NCI-H2107 treated with DMSO at 0.1 percent for 48 hours (cell line): ENCODE results near the gene TMEM212.
A peak's percentile ranks its signal among the peaks of the same experiment; 100 is the strongest.

Source experiments
- DNase-seq: peaks from one replicate; lab custom pipeline; 2025; ENCODE audit not compliant: unreplicated experiment; lab: John Stamatoyannopoulos, UW

Gene TMEM212

DNA sequence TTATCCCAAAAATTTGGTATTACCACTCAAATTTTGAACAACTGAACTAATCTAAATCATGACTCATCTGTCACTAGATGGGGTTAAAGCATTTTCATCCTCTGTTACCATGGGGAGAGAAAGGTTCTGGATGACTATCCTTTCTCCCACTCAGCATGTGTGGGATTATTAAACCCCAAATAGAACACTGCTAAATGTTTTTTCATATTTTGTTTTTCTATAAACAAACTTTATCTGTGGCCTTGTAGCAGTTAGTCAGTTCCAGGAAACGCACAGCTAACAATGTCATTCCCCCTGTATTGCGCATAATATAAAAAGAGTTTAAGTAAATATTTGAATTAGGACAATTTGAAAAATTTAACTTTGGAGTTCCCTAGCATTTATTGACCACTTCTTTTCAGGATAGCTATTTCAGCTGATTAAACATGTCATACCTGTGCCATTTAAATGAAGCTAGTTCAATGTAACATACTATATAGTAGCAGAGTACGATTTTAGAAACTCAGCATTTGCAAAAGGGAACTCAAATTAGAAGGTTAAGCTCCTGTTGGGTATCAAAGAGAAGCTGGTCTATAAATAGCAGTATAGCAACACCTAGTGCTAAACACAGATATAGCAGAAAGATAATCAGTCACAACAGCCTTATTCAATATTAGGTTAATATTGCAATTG lies 9.2 kb upstream of the TMEM212 start:
- DNase-seq = peak; percentile 51

- DNase-seq = no peak
Measured at GRCh38 chr3:171834461-171834801, 8.7 kb upstream of the TMEM212 start.

GRCh38 chr3:171835116-171835515 lies 8.0 kb upstream of the TMEM212 start:
- no peak for DNase-seq

GRCh38 chr3:171835613-171836012 lies 7.5 kb upstream of the TMEM212 start:
- no peak for DNase-seq

DNA sequence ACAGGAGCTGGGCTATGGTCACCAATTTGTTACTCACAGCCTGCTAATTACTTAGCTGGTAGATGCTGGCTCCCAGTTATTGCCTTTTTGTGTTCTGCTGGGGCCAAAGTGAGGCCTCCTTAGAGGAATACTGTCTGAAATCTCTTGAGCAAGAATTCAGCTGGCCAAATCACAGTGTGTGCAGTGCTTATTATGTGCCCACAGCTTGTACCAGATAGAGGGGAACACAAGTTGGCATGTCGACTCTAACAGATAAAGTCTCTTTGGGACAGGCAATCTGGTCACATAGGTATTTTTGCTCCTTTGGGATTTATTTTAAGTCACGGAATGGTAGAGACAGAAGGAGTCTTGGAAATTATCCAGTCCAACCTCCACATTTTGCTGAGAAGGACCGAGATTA lies 6.3 kb upstream of the TMEM212 start:
- DNase-seq = no peak

DNA sequence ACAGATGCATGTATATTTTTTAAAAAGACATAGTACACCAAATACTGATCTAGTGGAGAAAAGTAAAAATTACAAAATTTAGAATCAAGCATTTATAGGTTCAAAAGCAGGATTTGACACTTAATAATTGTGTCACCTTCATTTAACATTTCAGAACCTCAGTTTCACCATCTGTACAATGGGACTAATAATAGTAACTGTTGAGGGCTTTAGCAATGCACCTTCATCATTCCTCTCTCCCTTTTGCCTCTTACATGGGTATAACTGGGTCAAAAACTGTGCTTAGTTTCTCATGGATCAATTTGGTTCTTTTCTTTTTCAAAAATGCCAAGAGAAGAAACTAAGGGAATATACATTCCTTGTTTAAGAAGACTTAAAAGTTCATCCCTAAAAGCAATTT lies 5.5 kb upstream of the TMEM212 start:
- no peak for DNase-seq

DNA sequence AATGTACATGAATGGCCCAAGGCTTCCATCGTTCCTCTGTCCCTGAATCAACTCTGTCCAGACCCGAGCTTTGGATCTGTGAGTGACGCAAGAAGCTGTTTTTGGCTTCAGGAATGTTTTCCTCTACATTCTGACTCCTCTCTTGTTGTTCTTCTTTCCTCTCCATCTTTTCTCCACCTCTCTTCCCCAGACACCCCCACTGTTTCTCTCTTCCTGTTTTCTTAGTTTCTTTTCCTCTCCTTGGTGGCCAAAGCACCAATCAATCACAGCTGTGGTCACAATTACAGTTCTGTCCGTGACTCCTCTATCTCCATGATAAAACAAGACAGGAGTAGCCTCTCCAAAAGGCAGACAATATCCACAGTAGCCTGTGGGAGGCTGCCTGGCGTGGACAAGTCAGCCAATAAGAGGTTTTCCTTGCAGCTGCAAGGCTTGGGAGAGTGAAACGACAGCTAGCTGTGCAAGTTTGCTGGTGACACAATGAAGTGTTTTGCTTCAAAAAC lies 4.9 kb upstream of the TMEM212 start:
- no peak for DNase-seq

DNA sequence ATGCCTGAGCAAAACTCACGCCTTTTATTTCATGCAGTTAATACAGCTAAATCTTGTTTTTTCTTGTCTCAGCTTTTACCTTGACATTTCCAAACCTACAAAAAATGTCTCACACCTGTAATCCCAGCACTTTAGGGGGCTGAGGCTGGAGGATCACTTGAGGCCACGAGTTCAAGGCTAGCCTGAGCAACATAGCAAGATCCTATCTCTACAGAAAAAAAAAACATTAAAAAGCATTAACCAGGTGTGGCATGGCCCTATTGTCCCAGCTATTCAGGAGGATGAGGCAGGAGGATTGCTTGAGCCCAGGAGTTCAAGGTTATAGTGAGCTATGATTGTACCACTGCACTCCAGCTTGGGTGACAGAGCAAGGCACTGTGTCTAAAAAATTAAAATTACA lies 3.9 kb upstream of the TMEM212 start:
- DNase-seq = no peak

DNA sequence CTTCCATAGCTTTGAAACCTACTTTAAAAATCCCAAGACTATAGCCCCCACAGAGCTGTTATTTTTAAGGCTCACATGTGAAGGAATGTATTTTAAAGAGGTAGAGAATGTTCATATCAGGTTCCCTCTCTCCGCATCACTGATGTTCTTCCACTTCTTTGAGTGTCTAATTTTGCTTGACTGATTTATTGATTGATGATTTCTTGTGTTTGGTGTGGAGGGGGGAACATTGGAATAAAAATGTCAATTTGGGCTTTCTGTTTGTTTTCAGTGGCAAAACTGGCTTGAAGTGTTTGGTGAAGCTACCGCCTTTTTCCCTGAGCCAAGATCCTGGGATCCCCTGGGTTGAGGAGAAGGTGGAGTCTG lies 2.7 kb upstream of the TMEM212 start:
- DNase-seq = no peak

DNA sequence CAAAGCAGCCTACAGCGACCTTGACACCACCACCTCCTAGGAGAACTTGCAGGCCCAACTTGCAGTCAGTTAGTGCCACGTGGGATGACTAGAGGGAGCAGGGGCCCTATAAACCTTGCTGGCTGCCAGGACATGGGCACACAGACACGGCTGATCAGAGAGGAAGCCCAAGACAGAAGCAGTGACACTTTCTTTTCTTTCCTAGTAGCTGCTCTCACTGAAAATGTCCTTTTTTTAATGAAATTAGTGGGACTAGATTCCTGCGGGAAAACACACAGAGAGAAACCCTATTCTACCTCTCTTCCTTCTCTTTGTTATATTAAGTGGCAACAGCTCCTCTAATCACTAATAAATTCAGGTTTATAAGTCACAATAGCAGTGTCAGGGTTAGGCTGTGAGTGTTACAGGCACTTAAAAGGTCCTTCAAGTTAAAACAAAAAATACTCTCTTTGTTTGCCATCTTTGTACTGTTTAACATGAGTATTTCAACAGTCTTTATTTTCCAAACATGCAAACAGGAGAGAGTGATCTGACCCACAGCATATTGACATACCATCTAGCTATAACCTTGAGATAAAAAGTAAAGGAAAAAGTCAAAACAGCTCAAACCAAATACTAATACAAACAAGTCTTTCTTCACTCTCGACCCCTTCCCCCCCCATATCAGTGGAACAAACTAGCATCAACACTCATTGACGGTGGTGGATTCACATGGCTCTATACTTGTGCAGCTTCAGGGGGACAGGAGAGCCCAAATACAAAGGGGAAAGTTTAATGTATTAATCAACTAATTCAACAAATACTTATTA lies 2.1 kb upstream of the TMEM212 start:
- no peak for DNase-seq

DNA sequence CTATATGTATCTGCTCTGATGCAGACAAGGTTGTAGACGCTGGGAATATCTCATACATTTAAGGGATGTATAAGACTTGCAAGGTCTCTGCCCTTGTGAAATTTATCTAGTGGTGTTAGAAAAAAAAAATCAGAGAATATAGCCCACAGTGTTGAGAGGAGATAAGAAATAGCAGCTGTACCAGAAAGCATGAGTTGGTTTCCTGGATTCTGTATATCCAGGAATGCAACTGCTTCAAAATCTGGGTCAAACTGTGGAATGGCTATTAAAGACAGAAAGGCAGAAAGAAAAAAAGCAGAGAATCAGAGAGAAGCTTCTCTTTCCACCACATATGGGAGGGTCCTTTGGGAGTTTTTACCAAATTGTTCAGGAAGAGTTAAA lies 1.5 kb upstream of the TMEM212 start:
- DNase-seq = no peak

DNA sequence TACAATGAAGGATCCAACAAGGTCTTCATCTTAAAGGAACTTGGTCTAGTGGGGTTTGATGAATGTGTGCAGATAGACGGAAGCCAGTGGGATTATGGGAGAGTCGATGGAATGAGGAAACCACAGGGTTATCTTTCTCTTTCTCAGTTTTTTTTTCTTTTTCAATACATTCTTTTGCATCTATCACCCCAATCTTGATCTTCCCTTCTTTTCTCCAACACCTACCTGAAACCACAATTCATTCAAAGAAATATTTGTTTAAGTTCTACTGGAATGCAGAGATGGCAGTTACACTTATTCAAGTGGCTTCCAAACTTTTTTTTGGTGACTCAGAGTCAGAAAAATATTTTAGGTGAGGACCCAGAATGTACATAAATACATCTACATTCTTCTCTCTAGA lies 1.7 kb downstream of the TMEM212 start:
- DNase-seq = no peak

GRCh38 chr3:171845481-171846284 lies 2.5 kb downstream of the TMEM212 start:
- DNase-seq = no peak

GRCh38 chr3:171846597-171846996 lies 3.4 kb downstream of the TMEM212 start:
- no peak for DNase-seq

DNA sequence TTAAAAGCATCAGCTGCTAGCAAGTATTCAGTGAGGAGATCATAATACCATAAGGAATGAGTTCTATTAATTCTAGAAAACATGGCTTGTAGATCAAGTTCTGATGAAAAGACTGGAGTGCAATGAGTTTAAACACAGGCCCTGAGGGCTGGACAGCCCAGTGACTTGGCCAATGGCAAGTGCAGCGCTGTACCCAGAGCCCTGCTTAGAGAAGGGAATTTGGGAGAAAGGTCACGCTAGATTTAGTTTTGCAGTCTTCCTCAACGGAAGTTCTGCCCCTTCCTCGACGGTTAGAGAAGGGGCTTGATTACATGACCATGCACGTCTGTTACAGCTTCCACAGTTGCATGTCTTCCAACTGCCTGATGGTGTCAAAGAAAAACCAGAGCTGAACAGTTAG lies 4.0 kb downstream of the TMEM212 start:
- no peak for DNase-seq

- DNase-seq = no peak
Measured at GRCh38 chr3:171847595-171848259, 4.6 kb downstream of the TMEM212 start.

GRCh38 chr3:171849617-171850319 lies 6.6 kb downstream of the TMEM212 start:
- DNase-seq = no peak

DNA sequence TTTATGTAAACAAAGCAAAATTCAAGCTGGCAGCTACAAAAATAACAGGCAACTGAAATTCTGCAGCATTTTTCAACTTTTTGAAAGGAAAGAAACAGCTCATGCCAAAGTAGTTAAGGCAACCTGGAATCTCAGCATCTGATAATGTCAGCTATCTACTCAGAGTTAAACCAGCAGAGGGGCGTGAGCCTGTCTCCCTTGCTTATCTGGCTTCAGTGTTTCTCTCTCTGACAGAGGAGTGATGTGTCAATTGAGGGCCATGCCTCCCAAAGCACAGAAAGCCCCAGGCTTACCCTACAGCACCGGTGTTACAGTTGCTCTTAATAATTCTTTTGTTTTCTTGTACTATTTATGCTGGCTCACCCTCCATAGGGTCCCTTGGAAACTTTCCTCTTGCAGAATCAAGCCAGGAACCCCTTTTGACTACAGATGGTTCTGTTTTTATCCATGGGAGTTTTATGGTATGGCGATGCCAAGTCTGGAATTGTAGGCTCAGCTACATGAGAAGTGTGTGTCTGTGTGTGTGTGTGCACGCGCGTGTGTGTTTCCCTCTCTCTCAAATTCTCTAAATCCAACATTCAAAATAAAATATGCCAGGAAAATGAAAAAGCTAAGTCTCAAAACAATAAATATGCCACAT lies 7.3 kb downstream of the TMEM212 start:
- no peak for DNase-seq

DNA sequence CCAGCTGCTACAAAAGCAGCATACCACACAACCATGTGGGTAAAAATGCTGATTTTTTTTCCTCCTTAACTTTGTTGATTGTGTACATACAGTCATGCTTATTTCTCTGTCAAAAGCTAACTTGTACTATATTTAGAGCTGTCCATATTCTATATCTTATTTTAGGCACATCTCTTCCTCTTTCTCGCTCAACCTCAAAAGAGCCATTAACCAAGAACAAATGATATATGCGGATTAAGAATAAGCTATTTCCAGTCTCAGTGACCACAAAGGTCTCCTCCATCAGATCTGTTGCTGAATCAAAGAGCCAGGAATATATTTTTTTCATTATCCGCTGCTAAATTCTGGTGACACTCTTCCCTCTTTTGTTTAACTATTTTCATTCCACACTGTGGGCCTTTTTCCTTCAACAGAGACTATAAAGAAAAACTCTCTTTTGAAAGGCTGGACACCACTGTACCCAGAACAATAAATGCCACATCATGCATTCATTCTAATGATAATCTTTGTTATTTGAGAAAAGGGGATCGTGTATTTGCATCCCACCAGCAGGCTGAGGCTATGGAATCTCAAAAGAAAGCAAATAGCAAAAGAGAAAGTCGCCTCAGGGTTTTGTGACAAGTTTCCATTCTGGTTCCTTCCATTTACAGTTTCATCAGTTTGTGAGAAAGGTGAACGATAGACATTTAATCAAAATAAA lies 8.0 kb downstream of the TMEM212 start:
- DNase-seq = no peak

- DNase-seq = no peak
Measured at GRCh38 chr3:171851660-171852058, 8.5 kb downstream of the TMEM212 start.
